ENCODE data around the gene ABCD1.

The ABCD1 gene

GRCh38 chrX:153731845-153732215 lies 7.2 kb downstream of the ABCD1 start:
- Histone ChIP-seq H3K27ac (ENCODE audit: low read depth, low read length) (no peak overlapping the region), H3K27me3 (ENCODE audit: control insufficient read depth in 5 of 5, insufficient read depth in 4 of 5, low read length in 5 of 5) (peaks cover 0 to 9% (median 0%) of the 10 kb centered on the region in 5 donors), H3K4me3 (ENCODE audit: low read depth in 1 of 5, low read length in 5 of 5) (no peak overlapping the region), H3K9me3 (ENCODE audit: control insufficient read depth in 5 of 5, low read length in 5 of 5) (peaks cover 4 to 13% (median 9%) of the 10 kb centered on the region in 5 donors), H3K36me3 (ENCODE audit: control insufficient read depth in 5 of 5, insufficient read depth in 5 of 5, low read length in 5 of 5) (peaks cover 0 to 14% (median 9%) of the 10 kb centered on the region in 5 donors), H3K4me1 (ENCODE audit: control insufficient read depth in 5 of 5, insufficient read depth in 5 of 5, low read length in 5 of 5) (peaks cover 9 to 23% (median 20%) of the 10 kb centered on the region in 5 donors), H3K9ac (ENCODE audit: low read length in 5 of 5) (no peak overlapping the region)

DNA sequence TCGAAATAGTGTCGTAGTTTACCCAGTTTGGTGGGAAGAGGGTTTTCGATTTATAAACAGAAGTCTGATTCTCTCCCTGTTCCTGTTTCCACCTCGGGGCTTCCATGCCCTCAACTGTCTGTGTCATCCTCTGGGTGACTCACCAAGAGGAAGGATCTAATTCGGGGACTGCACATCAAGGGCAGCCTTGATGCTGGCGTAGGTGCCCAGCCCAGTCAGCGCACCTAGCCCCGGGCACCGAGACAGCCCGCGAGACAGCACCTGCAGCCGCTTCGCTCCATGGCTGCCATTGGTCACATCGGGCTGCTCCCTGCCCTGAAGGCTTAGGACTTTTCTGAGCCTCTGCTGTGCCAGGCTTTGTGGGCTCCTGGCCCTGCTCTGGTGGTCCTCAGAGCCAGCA lies 7.7 kb downstream of the ABCD1 start:
- H3K27ac ChIP-seq (ENCODE audit: low read depth, low read length) = no peak overlapping the region
- peaks cover 4 to 13% (median 9%) of the 10 kb centered on the region in 5 donors for H3K9me3 ChIP-seq (ENCODE audit: control insufficient read depth in 5 of 5, low read length in 5 of 5)
- peaks cover 5 to 17% (median 14%) of the 10 kb centered on the region in 5 donors for H3K4me1 ChIP-seq (ENCODE audit: control insufficient read depth in 5 of 5, insufficient read depth in 5 of 5, low read length in 5 of 5)
- no peak overlapping the region for H3K4me3 ChIP-seq (ENCODE audit: low read depth in 1 of 5, low read length in 5 of 5)
- H3K36me3 ChIP-seq (ENCODE audit: control insufficient read depth in 5 of 5, insufficient read depth in 5 of 5, low read length in 5 of 5) = peaks cover 0 to 20% (median 13%) of the 10 kb centered on the region in 5 donors
- H3K9ac ChIP-seq (ENCODE audit: low read length in 5 of 5) = no peak overlapping the region
- peaks cover 0 to 7% (median 0%) of the 10 kb centered on the region in 5 donors for H3K27me3 ChIP-seq (ENCODE audit: control insufficient read depth in 5 of 5, insufficient read depth in 4 of 5, low read length in 5 of 5)

DNA sequence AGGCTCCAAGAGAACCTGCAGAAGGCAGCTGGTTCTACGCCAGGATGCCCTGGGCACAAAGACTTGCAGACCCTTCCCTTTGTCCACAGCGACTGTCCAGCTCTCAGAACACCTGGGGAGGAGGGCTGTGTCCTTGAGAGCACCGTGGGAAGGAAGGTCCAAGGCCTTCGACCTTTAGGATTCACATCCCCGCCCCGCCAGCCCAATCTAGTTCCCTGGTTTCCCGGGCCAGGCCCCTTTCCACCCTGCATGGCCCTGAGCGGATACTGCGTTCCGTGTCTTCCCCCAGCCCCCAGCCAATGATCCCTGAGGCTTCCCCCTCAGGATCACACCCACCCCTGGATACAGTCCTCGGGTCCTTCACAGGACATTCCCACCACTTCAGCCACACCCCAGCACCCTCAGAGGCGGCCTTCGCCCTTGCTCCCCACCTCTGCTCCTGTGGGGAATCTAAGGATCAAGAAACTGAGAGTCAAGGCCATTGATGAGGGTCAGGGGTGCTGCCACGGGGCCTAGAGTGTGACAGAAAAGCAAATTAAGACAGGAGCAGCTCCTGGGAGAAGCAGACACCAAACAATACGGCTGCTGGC lies 9.1 kb downstream of the ABCD1 start:
- Histone ChIP-seq H3K9ac (ENCODE audit: low read length in 5 of 5) (no peak overlapping the region), H3K27ac (ENCODE audit: low read depth, low read length) (no peak overlapping the region), H3K27me3 (ENCODE audit: control insufficient read depth in 5 of 5, insufficient read depth in 4 of 5, low read length in 5 of 5) (peaks cover 0 to 2% (median 0%) of the 10 kb centered on the region in 5 donors), H3K9me3 (ENCODE audit: control insufficient read depth in 5 of 5, low read length in 5 of 5) (peaks cover 4 to 13% (median 9%) of the 10 kb centered on the region in 5 donors), H3K4me1 (ENCODE audit: control insufficient read depth in 5 of 5, insufficient read depth in 5 of 5, low read length in 5 of 5) (peaks cover 0 to 4% (median 2%) of the 10 kb centered on the region in 5 donors), H3K36me3 (ENCODE audit: control insufficient read depth in 5 of 5, insufficient read depth in 5 of 5, low read length in 5 of 5) (peaks cover 0 to 23% (median 15%) of the 10 kb centered on the region in 5 donors), H3K4me3 (ENCODE audit: low read depth in 1 of 5, low read length in 5 of 5) (no peak overlapping the region)

DNA sequence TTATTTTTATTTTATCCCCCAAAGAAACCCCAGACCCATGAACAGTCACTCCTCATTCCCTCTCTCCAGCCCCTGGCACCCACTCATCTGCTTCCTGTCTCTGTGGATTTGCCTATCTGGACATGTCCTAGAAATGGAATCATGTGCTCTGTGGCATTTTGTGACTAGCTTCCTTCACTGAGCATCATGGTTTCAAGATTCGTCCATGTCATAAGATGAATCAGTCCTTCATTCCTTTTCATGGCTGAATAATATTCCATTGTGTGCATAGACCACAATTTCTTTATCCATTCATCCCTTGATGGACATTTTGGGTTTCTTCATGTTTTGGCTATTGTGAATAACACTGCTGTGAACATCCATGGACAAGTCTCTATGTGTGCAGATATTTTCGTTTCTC lies 10.2 kb downstream of the ABCD1 start:
- Histone ChIP-seq H3K4me1 (ENCODE audit: control insufficient read depth in 5 of 5, insufficient read depth in 5 of 5, low read length in 5 of 5) (no peaks in the 10 kb centered on the region), H3K4me3 (ENCODE audit: low read depth in 1 of 5, low read length in 5 of 5) (no peak overlapping the region), H3K27me3 (ENCODE audit: control insufficient read depth in 5 of 5, insufficient read depth in 4 of 5, low read length in 5 of 5) (peaks cover 0 to 2% (median 0%) of the 10 kb centered on the region in 5 donors), H3K27ac (ENCODE audit: low read depth, low read length) (no peak overlapping the region), H3K9me3 (ENCODE audit: control insufficient read depth in 5 of 5, low read length in 5 of 5) (peaks cover 4 to 13% (median 9%) of the 10 kb centered on the region in 5 donors), H3K36me3 (ENCODE audit: control insufficient read depth in 5 of 5, insufficient read depth in 5 of 5, low read length in 5 of 5) (peaks cover 0 to 27% (median 13%) of the 10 kb centered on the region in 5 donors), H3K9ac (ENCODE audit: low read length in 5 of 5) (no peak overlapping the region)

- H3K9ac ChIP-seq (ENCODE audit: low read length in 5 of 5) = no peak overlapping the region
- H3K9me3 ChIP-seq (ENCODE audit: control insufficient read depth in 5 of 5, low read length in 5 of 5) = peaks cover 4 to 13% (median 9%) of the 10 kb centered on the region in 5 donors
- H3K4me3 ChIP-seq (ENCODE audit: low read depth in 1 of 5, low read length in 5 of 5) = no peak overlapping the region
- peaks cover 0 to 6% (median 2%) of the 10 kb centered on the region in 5 donors for H3K27me3 ChIP-seq (ENCODE audit: control insufficient read depth in 5 of 5, insufficient read depth in 4 of 5, low read length in 5 of 5)
- no peak overlapping the region for H3K27ac ChIP-seq (ENCODE audit: low read depth, low read length)
- peaks cover 0 to 31% (median 13%) of the 10 kb centered on the region in 5 donors for H3K36me3 ChIP-seq (ENCODE audit: control insufficient read depth in 5 of 5, insufficient read depth in 5 of 5, low read length in 5 of 5)
- H3K4me1 ChIP-seq (ENCODE audit: control insufficient read depth in 5 of 5, insufficient read depth in 5 of 5, low read length in 5 of 5) = no peaks in the 10 kb centered on the region
Measured at GRCh38 chrX:153735274-153735673, 10.6 kb downstream of the ABCD1 start.

DNA sequence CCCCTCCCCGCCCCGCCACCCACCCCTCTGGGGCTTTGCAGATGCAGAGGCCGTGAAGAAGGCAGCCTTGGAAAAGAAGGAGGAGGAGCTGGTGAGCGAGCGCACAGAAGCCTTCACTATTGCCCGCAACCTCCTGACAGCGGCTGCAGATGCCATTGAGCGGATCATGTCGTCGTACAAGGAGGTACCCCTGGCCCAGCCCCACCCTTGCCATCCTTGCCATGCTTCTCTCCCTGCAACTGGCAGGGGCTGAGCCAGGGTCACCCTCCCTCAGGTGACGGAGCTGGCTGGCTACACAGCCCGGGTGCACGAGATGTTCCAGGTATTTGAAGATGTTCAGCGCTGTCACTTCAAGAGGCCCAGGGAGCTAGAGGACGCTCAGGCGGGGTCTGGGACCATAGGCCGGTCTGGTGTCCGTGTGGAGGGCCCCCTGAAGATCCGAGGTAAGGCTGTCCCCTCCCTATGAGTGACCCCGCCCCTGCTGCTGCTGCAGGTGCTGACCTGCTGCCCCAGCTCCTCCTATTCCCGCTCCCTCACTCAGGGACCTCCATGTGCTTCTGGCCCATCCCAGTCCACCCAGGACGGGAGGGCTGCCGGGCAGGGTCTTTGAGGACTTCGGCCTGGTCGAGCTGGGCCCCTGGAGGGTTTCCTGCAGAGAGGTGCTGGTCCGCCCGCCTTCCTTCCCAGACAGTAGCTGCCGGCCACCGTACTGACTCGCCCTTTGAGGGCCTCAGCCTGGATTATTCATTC lies 11.6 kb downstream of the ABCD1 start:
- no peaks in the 10 kb centered on the region for H3K4me1 ChIP-seq (ENCODE audit: control insufficient read depth in 5 of 5, insufficient read depth in 5 of 5, low read length in 5 of 5)
- no peak overlapping the region for H3K27ac ChIP-seq (ENCODE audit: low read depth, low read length)
- H3K4me3 ChIP-seq (ENCODE audit: low read depth in 1 of 5, low read length in 5 of 5) = no peak overlapping the region
- peaks cover 0 to 8% (median 2%) of the 10 kb centered on the region in 5 donors for H3K27me3 ChIP-seq (ENCODE audit: control insufficient read depth in 5 of 5, insufficient read depth in 4 of 5, low read length in 5 of 5)
- peaks cover 0 to 35% (median 15%) of the 10 kb centered on the region in 5 donors for H3K36me3 ChIP-seq (ENCODE audit: control insufficient read depth in 5 of 5, insufficient read depth in 5 of 5, low read length in 5 of 5)
- peaks cover 4 to 13% (median 9%) of the 10 kb centered on the region in 5 donors for H3K9me3 ChIP-seq (ENCODE audit: control insufficient read depth in 5 of 5, low read length in 5 of 5)
- H3K9ac ChIP-seq (ENCODE audit: low read length in 5 of 5) = no peak overlapping the region

GRCh38 chrX:153736871-153737441 lies 12.3 kb downstream of the ABCD1 start:
- Histone ChIP-seq H3K4me1 (ENCODE audit: control insufficient read depth in 5 of 5, insufficient read depth in 5 of 5, low read length in 5 of 5) (no peaks in the 10 kb centered on the region), H3K27ac (ENCODE audit: low read depth, low read length) (no peak overlapping the region), H3K9ac (ENCODE audit: low read length in 5 of 5) (no peak overlapping the region), H3K9me3 (ENCODE audit: control insufficient read depth in 5 of 5, low read length in 5 of 5) (peaks cover 2 to 7% (median 4%) of the 10 kb centered on the region in 5 donors), H3K36me3 (ENCODE audit: control insufficient read depth in 5 of 5, insufficient read depth in 5 of 5, low read length in 5 of 5) (peaks cover 0 to 35% (median 15%) of the 10 kb centered on the region in 5 donors), H3K27me3 (ENCODE audit: control insufficient read depth in 5 of 5, insufficient read depth in 4 of 5, low read length in 5 of 5) (peaks cover 0 to 10% (median 2%) of the 10 kb centered on the region in 5 donors), H3K4me3 (ENCODE audit: low read depth in 1 of 5, low read length in 5 of 5) (no peak overlapping the region)

GRCh38 chrX:153738056-153738605 lies 13.5 kb downstream of the ABCD1 start:
- H3K4me1 ChIP-seq (ENCODE audit: control insufficient read depth in 5 of 5, insufficient read depth in 5 of 5, low read length in 5 of 5) = no peaks in the 10 kb centered on the region
- no peak overlapping the region for H3K9ac ChIP-seq (ENCODE audit: low read length in 5 of 5)
- H3K27me3 ChIP-seq (ENCODE audit: control insufficient read depth in 5 of 5, insufficient read depth in 4 of 5, low read length in 5 of 5) = peaks cover 0 to 10% (median 2%) of the 10 kb centered on the region in 5 donors
- H3K36me3 ChIP-seq (ENCODE audit: control insufficient read depth in 5 of 5, insufficient read depth in 5 of 5, low read length in 5 of 5) = peaks cover 0 to 35% (median 15%) of the 10 kb centered on the region in 5 donors
- peaks cover 0 to 3% (median 0%) of the 10 kb centered on the region in 5 donors for H3K9me3 ChIP-seq (ENCODE audit: control insufficient read depth in 5 of 5, low read length in 5 of 5)
- H3K4me3 ChIP-seq (ENCODE audit: low read depth in 1 of 5, low read length in 5 of 5) = no peak overlapping the region
- H3K27ac ChIP-seq (ENCODE audit: low read depth, low read length) = no peak overlapping the region

GRCh38 chrX:153739754-153740486 lies 15.3 kb downstream of the ABCD1 start:
- Histone ChIP-seq H3K27me3 (ENCODE audit: control insufficient read depth in 5 of 5, insufficient read depth in 4 of 5, low read length in 5 of 5) (peaks cover 0 to 10% (median 2%) of the 10 kb centered on the region in 5 donors), H3K9ac (ENCODE audit: low read length in 5 of 5) (no peak overlapping the region), H3K9me3 (ENCODE audit: control insufficient read depth in 5 of 5, low read length in 5 of 5) (peaks cover 0 to under 1% (median 0%) of the 10 kb centered on the region in 5 donors), H3K4me3 (ENCODE audit: low read depth in 1 of 5, low read length in 5 of 5) (no peak overlapping the region), H3K4me1 (ENCODE audit: control insufficient read depth in 5 of 5, insufficient read depth in 5 of 5, low read length in 5 of 5) (peaks cover 0 to 11% (median 7%) of the 10 kb centered on the region in 5 donors), H3K27ac (ENCODE audit: low read depth, low read length) (no peak overlapping the region), H3K36me3 (ENCODE audit: control insufficient read depth in 5 of 5, insufficient read depth in 5 of 5, low read length in 5 of 5) (peaks cover 0 to 35% (median 15%) of the 10 kb centered on the region in 5 donors)

Measured in subcutaneous abdominal adipose tissue (tissue), 5 donors.